NCI-H2227 treated with DMSO at 0.1 percent for 48 hours (cell line): Measurements from ENCODE around the gene GGN.
"Not testable (repeated sequence)": the region's sequence is repeated elsewhere in the genome, so short reads cannot be mapped to it uniquely, and the experiment has no call there.

Source experiments
- DNase-seq: peaks from one replicate; lab custom pipeline; 2025; lab: John Stamatoyannopoulos, UW

Gene GGN

DNA sequence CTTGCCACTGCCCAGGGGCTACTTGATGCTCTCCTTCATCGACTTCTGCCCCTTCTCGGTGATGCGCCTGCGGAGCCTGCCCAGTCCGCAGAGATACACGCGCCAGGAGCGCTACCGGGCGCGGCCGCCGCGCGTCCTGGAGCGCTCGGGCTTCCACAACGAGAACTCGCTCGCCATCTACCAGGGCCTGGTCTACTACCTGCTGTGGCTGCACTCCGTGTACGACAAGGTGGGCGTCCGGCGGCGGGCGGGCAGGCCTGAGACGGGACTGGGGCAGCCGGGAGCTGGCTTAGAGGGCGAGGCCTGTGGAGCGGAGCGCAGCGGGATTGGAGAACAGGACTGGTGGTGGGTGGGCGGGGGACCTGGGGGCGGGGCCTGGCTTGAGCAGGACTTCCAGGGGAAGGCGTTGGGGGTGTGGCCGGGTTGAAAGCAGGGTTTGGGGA lies 26.2 kb downstream of the GGN start:
- peak; percentile 100 for DNase-seq

DNA sequence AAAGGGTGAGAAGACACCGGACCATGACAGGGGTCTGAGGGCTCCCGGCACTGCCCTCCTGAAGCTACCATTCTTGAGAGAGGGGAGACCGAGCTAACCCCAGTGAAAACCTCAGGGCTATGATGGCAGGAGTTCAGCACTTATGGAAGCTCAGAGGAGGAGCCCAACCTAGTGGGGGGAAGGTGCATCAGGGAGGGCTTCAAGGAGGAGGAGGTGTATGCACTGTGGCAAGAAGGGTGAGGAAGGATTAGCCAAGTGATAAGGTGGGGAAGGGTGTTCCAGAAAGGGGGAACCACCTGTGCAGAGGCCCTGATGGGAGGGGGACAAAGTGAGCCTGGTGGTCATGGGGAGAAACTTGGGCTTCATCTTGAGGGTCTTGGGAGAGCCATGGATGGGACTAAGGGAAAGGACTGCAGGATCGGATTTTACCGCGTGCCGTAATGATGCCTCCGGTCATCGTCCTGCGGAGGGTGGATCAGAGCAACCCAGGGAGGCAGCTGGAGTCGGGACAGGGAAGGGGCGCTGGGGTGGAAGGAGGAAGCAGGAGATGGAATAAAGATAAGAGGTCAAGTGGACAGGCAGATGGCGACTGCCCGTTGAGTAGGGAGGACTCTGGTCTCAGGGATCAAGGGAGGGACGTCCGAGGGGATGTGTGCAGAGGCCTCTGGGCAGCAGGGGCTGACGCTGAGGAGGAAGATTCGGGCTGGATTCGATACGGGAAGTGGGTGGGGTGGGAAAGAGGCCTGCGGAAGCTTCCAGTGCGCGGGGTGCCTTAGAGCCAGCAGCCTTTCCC lies 26.8 kb downstream of the GGN start:
- DNase-seq: no peak

DNA sequence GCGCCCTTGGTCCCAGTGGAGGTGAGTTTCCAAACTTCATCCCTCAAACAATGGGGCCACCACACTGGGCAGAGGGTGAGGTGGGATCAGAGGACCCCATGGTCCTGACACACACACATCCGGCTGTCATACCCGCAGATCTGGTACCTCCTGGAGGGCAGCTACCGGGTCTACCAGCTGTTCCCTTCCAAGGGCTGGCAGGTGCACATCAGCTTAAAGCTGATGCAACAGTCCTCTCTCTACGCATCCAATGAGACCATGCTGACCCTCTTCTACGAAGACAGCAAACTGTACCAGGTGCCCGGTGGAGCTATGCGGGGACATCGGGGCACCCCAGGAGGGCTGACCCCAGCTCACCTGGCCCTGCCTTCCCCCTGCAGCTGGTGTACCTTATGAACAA lies 27.5 kb downstream of the GGN start:
- DNase-seq: no peak

DNA sequence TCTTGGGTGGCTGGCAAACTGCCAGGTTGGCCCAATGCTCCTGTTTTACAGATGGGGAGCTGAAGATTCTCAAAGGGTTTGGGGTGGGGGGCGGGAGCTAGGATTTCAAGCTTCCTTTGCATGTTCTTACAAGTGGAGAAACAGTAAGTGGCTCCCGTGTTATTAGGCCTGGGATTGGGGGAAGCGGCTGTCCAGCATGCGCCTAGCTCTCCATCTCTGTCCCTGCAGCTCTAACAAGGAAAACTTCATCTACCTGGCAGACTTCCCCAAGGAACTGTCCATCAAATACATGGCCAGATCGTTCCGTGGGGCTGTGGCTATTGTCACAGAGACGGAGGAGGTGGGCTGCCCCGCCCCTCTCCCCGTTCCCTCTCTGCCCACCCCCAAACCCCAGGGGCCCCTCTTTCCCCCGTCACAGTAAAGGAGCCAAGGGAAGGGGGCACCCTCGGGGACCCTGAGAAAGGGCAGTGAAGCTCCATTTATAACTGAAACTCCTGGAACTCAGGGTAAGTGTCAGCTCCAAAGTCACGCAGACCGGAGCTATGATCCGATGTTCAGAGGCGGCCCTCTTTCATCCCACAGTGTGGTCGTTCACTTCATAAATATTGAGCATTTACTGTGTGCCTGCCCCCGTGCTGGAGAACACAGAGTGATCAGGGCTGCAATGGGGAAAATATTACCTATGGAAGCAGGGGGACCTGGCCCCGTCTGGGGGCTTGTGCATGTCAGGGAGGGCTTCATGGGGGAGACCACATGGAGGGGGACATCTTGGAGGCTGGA lies 28.4 kb downstream of the GGN start:
- no peak for DNase-seq

DNA sequence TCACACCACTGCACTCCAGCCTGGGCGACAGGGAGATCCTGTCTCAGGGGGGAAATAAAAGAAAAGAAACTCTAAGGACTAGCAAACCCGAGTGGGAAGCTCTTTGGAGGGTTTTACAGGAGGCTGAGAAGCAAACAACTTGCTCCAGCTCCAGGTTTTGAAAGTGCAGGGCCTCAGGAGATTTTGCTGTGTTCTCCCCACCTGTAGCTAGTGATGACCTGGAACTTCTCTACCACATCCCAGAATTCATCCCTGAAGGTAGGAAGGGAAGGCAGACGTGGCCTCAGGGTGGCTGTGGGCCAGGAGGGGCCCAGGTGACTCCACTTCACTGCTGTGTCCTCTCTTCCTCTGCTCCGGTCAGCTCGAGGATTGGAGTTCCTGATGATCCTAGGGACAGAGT lies 29.8 kb downstream of the GGN start:
- DNase-seq: no peak

DNA sequence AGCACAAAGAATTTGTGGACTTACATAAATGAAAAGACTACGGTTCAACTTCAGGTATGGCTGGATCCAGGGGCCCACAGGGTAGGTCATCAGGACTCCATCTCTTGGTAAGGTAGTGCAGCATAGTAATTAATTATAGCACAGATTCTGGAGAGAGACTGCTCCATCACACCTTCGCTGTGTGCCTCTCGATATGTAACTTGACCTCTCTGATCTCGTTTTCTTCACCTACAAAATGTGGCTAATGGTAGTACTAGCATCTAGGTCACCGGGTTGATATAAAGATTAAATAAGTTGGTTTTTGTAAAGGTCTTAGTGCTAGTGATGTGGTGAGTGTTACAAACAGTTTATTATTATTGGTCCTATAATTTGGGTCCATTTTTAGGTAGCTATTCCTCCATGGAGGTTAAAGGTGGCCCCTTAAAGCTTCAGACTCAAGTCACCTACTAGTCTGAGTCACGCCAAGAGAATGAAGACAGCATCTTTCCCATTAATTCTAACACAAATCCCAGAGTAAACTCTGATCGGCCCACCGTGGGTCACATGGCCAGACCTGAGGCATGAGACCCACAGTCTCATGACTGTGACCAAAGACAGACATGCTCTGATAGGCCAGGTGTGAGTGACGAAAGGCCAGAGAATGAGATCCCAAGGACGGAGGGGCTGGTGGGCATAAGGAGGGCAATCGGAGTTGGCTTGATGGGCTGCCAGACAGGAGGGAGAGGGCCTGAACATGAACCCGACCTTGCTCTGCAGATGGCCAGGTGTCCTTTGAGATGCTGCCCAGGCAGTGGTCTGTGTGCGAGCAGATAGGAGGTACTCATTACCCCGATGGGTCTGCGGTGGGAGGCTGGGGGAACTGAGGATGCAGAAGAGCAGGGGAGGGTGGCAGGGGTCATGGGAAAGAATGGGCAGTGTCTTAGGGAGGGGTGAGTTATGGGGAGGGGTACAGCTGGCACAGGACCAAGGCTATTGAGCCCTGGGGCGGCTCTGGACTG lies 31.8 kb downstream of the GGN start:
- peak; percentile 52 for DNase-seq

DNA sequence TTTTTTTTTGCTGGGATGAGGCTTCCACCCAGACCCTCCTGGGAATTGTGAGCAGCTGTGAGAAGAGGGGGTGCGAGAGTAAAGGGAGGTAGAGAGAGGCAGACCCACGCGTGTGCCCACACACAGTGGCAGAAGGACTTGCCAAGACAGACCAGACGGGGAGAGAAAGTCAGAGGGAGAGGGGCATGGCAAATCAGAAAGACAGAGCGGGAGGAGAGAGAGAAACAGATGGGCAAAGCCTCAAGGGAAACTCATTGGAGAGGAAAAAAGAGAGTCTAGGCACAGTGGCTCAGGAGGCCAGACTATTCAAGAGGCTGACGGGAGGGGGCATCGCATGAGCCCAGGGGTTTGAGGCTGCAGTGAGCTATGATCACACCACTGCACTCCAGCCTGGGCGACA lies 35.2 kb downstream of the GGN start:
- DNase-seq: no peak

DNA sequence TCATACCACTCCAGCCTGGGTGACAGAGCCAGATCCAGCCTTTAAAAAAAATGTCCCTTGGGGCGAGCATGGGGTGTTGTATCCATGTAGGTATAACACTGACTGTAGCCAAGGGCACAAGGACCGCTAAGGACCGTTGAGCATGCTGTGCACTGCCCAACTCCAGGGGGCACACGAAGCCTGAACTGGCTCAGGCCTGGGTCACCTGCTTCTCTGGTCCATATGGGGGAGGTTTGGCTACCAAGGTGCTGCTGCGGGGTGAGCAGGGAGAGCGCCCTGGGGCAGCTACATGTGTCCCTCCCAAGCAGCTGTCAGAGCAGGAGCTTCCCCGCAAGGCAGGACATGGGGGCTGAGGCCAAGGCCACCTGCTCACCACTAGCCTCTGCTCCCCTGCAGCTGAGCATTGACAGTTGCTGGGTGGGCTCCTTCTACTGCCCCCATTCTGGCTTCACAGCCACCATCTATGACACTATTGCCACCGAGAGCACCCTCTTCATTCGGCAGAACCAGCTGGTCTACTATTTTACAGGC lies 35.9 kb downstream of the GGN start:
- no peak for DNase-seq

DNA sequence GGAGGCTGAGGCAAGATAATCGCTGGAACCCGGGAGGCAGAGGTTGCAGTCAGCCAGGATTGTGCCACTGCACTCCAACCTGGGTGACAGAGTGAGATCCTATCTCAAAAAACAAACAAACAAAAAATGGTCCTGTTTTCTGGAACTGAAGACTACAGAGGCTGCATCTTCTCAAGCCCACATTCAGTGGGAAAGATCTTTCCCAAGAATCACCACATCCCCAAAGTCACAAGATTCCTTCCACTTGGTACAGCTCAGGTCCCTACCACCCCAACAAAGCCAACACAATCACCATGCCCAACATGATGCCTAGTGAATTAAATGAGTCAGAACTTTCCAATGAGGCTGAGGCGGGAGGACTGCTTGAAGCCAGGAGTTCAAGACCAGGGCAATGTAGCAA lies 37.0 kb downstream of the GGN start:
- DNase-seq: no peak

DNA sequence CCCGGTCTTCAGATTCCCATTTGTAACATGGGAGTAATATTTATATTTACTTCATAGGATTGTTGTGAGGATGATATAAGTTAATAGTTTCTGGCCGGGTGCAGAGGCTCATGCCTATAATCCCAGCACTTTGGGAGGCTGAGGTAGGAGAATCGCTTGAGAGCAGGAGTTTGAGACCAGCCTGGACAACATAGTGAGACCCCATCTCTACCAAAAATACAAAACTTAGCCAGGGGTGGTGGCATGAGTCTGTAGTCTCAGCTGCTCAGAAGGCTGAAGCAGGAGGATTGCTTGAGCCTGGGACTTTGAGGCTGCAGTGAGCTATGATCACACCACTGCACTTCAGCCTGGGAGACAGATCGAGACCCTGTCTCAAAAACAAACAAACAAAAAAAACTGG lies 41.0 kb downstream of the GGN start:
- no peak for DNase-seq

DNA sequence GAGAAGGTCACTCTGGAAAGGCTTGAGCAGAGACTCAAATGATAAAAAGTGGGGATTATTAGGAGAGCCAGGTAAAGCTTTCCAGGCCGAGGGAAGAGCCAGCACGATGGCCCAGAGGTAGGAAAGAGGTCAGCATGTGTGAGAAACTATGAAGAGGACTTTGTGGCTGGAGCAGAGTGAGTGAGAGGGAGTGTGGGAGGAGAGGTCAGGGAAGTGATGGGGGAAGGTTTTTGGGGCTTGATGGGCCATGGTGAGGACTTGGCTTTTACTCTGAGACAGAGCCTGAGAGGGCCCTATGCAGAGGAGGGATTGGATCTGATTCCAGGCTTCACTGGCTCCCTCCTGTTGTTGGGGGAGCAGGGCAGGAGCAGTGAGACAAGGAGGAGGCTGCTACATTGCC lies 46.9 kb downstream of the GGN start:
- DNase-seq: no peak

DNA sequence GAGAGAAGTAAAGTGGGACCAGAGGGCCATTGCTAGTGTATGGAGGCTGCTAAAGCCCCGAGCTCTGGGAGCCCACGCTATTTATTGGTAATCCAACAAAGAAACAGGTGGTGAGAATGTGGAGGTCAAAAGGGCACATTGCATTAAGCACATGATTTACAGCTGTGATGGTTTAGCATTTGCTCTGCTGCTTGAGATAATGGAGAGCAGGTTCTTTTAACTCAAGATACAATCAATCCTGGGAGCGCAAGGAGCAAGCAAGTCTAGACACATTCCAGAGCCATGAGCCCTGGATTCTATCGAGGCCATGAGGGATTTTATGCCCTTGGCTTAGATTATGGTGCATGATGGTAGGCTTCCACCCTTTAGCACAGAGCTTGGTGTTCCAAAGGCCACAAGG lies 48.8 kb downstream of the GGN start:
- not testable (repeated sequence) for DNase-seq

DNA sequence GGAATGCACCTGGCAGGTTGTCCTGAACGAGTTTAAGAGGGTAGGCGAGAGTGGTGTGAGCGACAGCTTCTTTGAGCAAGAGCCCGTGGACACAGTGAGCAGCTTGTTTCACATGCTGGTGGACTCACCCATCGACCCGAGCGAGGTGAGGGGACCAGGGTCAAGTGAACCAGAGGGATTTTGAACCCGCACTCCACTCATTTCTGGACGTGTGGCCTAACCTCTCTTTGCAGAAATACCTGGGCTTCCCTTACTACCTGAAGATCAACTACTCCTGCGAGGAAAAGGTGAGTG lies 50.5 kb downstream of the GGN start:
- no peak for DNase-seq

DNA sequence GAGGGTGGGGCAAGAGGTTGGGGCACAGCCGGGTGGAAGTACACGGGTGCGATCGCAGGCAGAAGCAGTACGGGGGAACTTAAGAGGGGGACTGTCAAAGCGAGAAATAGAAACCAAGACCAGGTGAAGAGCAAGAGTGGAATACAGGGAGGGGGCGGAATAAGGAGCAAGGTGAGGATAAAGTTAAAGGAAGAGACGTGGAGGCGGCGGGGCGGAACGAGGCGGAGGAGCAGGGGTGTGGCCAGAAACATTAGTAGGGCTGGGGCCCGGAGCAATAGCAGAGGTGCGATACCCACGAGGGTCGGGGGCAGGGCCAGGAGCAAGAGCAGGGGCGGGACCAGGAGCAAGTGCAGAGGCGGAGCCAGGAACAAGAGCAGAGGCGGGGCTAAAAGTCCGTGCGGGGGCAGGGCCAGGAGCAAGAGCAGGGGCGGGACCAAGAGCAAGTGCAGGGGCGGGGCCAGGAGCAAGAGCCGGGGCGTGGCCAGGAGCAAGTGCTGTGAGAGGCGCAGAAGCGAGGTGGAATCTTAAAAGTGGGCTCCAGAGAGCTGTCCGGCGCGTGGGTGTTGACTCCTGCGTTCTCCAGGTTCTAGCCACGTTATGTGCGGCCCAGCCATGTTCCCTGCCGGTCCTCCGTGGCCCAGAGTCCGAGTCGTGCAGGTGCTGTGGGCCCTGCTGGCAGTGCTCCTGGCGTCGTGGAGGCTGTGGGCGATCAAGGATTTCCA lies 51.0 kb downstream of the GGN start:
- DNase-seq: peak; percentile 100

DNA sequence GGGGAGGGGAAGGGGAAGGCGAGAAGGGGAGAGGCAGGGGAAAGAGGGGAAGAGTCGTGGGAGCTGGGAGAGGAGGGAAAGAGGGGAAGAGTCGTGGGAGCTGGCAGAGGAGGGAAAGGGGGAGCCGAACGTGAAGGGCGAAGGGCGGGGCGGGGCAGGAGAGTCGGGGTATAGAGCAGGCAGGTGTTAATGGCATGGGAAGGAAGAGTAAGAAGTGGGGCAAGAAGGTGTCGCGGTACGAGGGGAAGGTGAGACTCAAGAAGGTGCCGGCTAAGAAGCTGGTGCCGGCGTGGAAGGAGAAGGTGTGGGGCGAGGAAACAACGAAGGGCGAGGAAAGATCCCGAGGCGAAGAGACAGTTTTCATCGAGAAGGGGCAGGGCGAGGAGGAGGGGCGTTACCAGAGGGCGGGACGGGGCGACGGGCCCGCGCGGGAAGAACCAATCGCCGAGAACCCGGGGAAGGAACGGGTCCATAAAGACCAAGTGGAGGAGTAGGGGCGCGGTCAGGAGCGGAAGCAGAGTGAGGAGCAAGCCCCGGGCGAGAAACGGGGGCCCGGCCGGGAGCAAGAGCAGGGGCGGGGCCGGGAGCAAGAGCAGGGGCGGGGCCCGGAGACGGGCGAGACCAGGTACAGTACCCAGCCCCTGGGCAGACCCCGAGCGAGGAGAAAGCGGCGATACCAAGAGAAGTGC lies 51.7 kb downstream of the GGN start:
- DNase-seq: peak; percentile 100
